Raji (cell line): ENCODE measurements around the gene KIR2DL4.

Experiments used
- POLR2A ChIP-seq: IDR thresholded peaks from 2 replicates; pipeline ENCODE4 v1.6.1; 2011; ENCODE audit warnings: low read depth, low read length, control low read depth; ENCODE audit not compliant: insufficient read depth

The KIR2DL4 gene

GRCh38 chr19:54851353-54851752 lies 47.9 kb downstream of the KIR2DL4 start:
- no peak for TF ChIP-seq POLR2A
